Colonic mucosa (tissue), 4 donors: ENCODE results near the gene TMC4. TPM values are rescaled to one million over a fixed set of nuclear protein-coding genes. Genes with fewer than 3 reads are reported as not detected.
"Not testable (repeated sequence)": the region's sequence is repeated elsewhere in the genome, so short reads cannot be mapped to it uniquely, and the experiment has no call there.

Source experiments
- DNase-seq: peaks from one replicate; pipeline ENCODE4 v3.0.0-alpha.2; 2020
- H3K27ac ChIP-seq: fragments of 200-600 bp; one replicate; pipeline ENCODE4 v1.8.0; 2021
- H3K27me3 ChIP-seq: fragments of 200-600 bp; one replicate; pipeline ENCODE4 v1.8.0; 2021
- H3K36me3 ChIP-seq: fragments of 200-600 bp; one replicate; pipeline ENCODE4 v1.8.0; 2021
- H3K4me1 ChIP-seq: fragments of 200-600 bp; one replicate; pipeline ENCODE4 v1.8.0; 2021; ENCODE audit warnings: mild to moderate bottlenecking
- H3K4me3 ChIP-seq: fragments of 200-600 bp; one replicate; pipeline ENCODE4 v1.8.0; 2021
- H3K9ac ChIP-seq, 2 donors: one replicate each; pipeline ENCODE4 v1.7.0; 2013; ENCODE audit warnings: control low read depth in 2 of 2, low read depth in 2 of 2, low read length in 2 of 2
- H3K9me3 ChIP-seq: fragments of 200-600 bp; one replicate; pipeline ENCODE4 v1.8.0; 2021
- CTCF ChIP-seq: fragments of 200-600 bp; IDR thresholded peaks from one replicate; pipeline ENCODE4 v1.8.0; 2022; ENCODE audit warnings: antibody characterized with exemption, mild to moderate bottlenecking
- intact Hi-C: fragments of 100-400 bp; cut with DNase I; formaldehyde crosslinking; loops from one replicate; pipeline ENCODE4 v1.14.1; 2022
- total RNA-seq, 2 donors: library from RNA; stranded (reverse); fragmentation: NEBNext Ultra II Directional in 1 of 2; extraction: Animal tissue kit (Norgen Biotek cat#: 25700) in 1 of 2; gene quantifications; one replicate each; pipeline ENCODE4 v1.2.1, GENCODE V29; 2021
- donor health status: healthy.
- donor health status: DM: no; HTN: no; CAD: no.
- donor health status: DM: no; HTN: no; CAD: no.

TMC4 gene
- total RNA-seq, 2 donors from 2014 or later: 80.9 to 165 TPM

GRCh38 chr19:54208784-54209057 is 35.8 kb upstream of the TMC4 start:
- no peak overlapping the region for H3K4me3 ChIP-seq
- peak overlapping the region in 1 of 2 donors; percentile 68 for H3K9ac ChIP-seq
- intact Hi-C loops: no loop called here
- no peak for TF ChIP-seq CTCF
- H3K27me3 ChIP-seq: no peaks in the 10 kb centered on the region
- DNase-seq: no peak
- no peaks in the 10 kb centered on the region for H3K9me3 ChIP-seq
- H3K27ac ChIP-seq: peak overlapping the region; percentile 72
- H3K4me1 ChIP-seq: peaks cover 24% of the 10 kb centered on the region
- H3K36me3 ChIP-seq: peaks cover 15% of the 10 kb centered on the region

- no peak for TF ChIP-seq CTCF
- H3K9me3 ChIP-seq: no peaks in the 10 kb centered on the region
- peak overlapping the region; percentile 72 for H3K27ac ChIP-seq
- H3K27me3 ChIP-seq: no peaks in the 10 kb centered on the region
- DNase-seq: peak; percentile 56
- peaks cover 15% of the 10 kb centered on the region for H3K36me3 ChIP-seq
- H3K4me3 ChIP-seq: no peak overlapping the region
- peaks cover 26% of the 10 kb centered on the region for H3K4me1 ChIP-seq
- H3K9ac ChIP-seq: peak overlapping the region; percentile 24 to 68
- intact Hi-C loops: no loop called here
Observed at GRCh38 chr19:54207983-54208783, 35.2 kb upstream of the TMC4 start.

GRCh38 chr19:54207676-54207982 is 34.7 kb upstream of the TMC4 start:
- H3K4me1 ChIP-seq: peaks cover 31% of the 10 kb centered on the region
- H3K36me3 ChIP-seq: peaks cover 15% of the 10 kb centered on the region
- H3K27ac ChIP-seq: peak overlapping the region; percentile 56
- no peak for DNase-seq
- no peaks in the 10 kb centered on the region for H3K27me3 ChIP-seq
- H3K4me3 ChIP-seq: no peak overlapping the region
- peak overlapping the region; percentile 40 to 68 for H3K9ac ChIP-seq
- intact Hi-C loops: no loop called here
- H3K9me3 ChIP-seq: no peaks in the 10 kb centered on the region
- no peak for TF ChIP-seq CTCF

- intact Hi-C loops, H3K27me3 ChIP-seq, H3K9me3 ChIP-seq, H3K4me3 ChIP-seq, DNase-seq: not testable (repeated sequence)
- Histone ChIP-seq H3K36me3 (peaks cover 18% of the 10 kb centered on the region), H3K4me1 (peaks cover 35% of the 10 kb centered on the region), H3K27ac (peak overlapping the region; percentile 56), H3K9ac (peak overlapping the region in 1 of 2 donors; percentile 40)
Observed at GRCh38 chr19:54207193-54207592, 34.2 kb upstream of the TMC4 start.

- no peak for DNase-seq
- no peak for TF ChIP-seq CTCF
- Histone ChIP-seq H3K9ac (peak overlapping the region in 1 of 2 donors; percentile 35), H3K4me3 (peak overlapping the region; percentile 16), H3K27ac (peak overlapping the region; percentile 56), H3K36me3 (peaks cover 21% of the 10 kb centered on the region), H3K27me3 (no peaks in the 10 kb centered on the region), H3K4me1 (peaks cover 39% of the 10 kb centered on the region), H3K9me3 (no peaks in the 10 kb centered on the region)
- intact Hi-C loops: no loop called here
Observed at GRCh38 chr19:54206831-54207177, 33.8 kb upstream of the TMC4 start.

GRCh38 chr19:54206030-54206830 is 33.3 kb upstream of the TMC4 start:
- peak overlapping the region; percentile 14 to 35 for H3K9ac ChIP-seq
- H3K4me1 ChIP-seq: peaks cover 40% of the 10 kb centered on the region
- intact Hi-C loops: no loop called here
- no peaks in the 10 kb centered on the region for H3K9me3 ChIP-seq
- peaks cover 21% of the 10 kb centered on the region for H3K36me3 ChIP-seq
- H3K27ac ChIP-seq: peak overlapping the region; percentile 56
- no peaks in the 10 kb centered on the region for H3K27me3 ChIP-seq
- TF ChIP-seq CTCF: no peak
- H3K4me3 ChIP-seq: peak overlapping the region; percentile 16
- no peak for DNase-seq
